Endothelial cell of umbilical vein (primary cell): ENCODE results near the gene HOOK2. TPM values are rescaled to one million over a fixed set of nuclear protein-coding genes. Genes with fewer than 3 reads are reported as not detected.
"Not testable (repeated sequence)": the region's sequence is repeated elsewhere in the genome, so short reads cannot be mapped to it uniquely, and the experiment has no call there.

Source experiments
- BruUV-seq: library from RNA; stranded (reverse); fragments of 400-500 nt; replicated peaks from 2 replicates; lab custom pipeline; 2021; lab: Mats Ljungman, UMichigan
- CTCF ChIA-PET: fragments of 300-600, 350-600 bp; sonication (Branson Sonifier 250); formaldehyde crosslinking; loops from one replicate; lab custom pipeline; 2021; ENCODE audit warnings: antibody characterized with exemption, inconsistent platforms; lab: Charles Lee
- POLR2A ChIA-PET: fragments of 300-600, 350-600 bp; sonication (Branson Sonifier 250); formaldehyde crosslinking; loops from one replicate; lab custom pipeline; 2021; ENCODE audit warnings: antibody characterized with exemption, inconsistent platforms; lab: Charles Lee
- DNase-seq: peaks from one replicate; pipeline ENCODE4 v3.0.0-alpha.2; 2011; ENCODE audit warnings: low read depth, low spot score
- FAIRE-seq: peaks from 2 replicates; lab custom pipeline; 2011; peaks lifted over from hg19 to GRCh38; lab: Jason Lieb, UNC
- H2AFZ ChIP-seq: 2 replicates; pipeline ENCODE4 v1.6.0; 2012; ENCODE audit warnings: low read depth, low read length, control low read depth, inconsistent platforms
- H3K27ac ChIP-seq: 2 replicates; pipeline ENCODE4 v1.5.1; 2011; ENCODE audit warnings: low read depth, mild to moderate bottlenecking, control low read depth, low read length, moderate library complexity; ENCODE audit not compliant: insufficient read depth
- H3K27me3 ChIP-seq, 2 experiments: 2 replicates each; pipeline versions ENCODE4 v1.6.0 to v1.6.1; 2011; ENCODE audit warnings: low read length in 2 of 2, mixed read lengths in 1 of 2; ENCODE audit not compliant: control insufficient read depth in 2 of 2, insufficient read depth in 2 of 2
- H3K36me3 ChIP-seq, 2 experiments: 2 replicates in 1 of 2; 3 replicates in 1 of 2; pipeline ENCODE4 v1.5.1; 2011; ENCODE audit warnings: low read length in 2 of 2, mild to moderate bottlenecking in 1 of 2, moderate library complexity in 1 of 2; ENCODE audit not compliant: control insufficient read depth in 2 of 2, insufficient read depth in 2 of 2; ENCODE audit errors: extremely low read depth in 1 of 2
- H3K4me1 ChIP-seq: 3 replicates; pipeline ENCODE4 v1.5.1; 2011; ENCODE audit warnings: mild to moderate bottlenecking, low read length; ENCODE audit not compliant: control insufficient read depth, insufficient read depth; ENCODE audit errors: extremely low read depth
- H3K4me2 ChIP-seq: 2 replicates; pipeline ENCODE4 v1.6.1; 2011; ENCODE audit warnings: low read length, control low read depth, mixed read lengths; ENCODE audit not compliant: insufficient read depth
- H3K4me3 ChIP-seq, 3 experiments: fragments of 200-600 bp in 1 of 3; sonication (generic), shearing (Covaris generic) in 1 of 3; replicated peaks in 1 of 3; 2 replicates each; pipeline ENCODE4 v1.5.1; 2011 to 2016; ENCODE audit warnings: control low read depth in 3 of 3, low read length in 3 of 3, mild to moderate bottlenecking in 2 of 3, inconsistent platforms in 1 of 3, low read depth in 1 of 3, moderate library complexity in 1 of 3; ENCODE audit not compliant: insufficient read depth in 1 of 3
- H3K79me2 ChIP-seq: 2 replicates; pipeline ENCODE4 v1.6.0; 2012; ENCODE audit warnings: low read length, inconsistent platforms; ENCODE audit not compliant: control insufficient read depth, insufficient read depth
- H3K9ac ChIP-seq: replicated peaks from 2 replicates; pipeline ENCODE3; 2011; ENCODE audit warnings: low read length, control low read depth; ENCODE audit not compliant: insufficient read depth; ENCODE audit errors: extremely low read depth
- H3K9me1 ChIP-seq: replicated peaks from 3 replicates; pipeline ENCODE4 v1.6.0; 2011; ENCODE audit warnings: mild to moderate bottlenecking, low read length; ENCODE audit not compliant: control insufficient read depth, insufficient read depth; ENCODE audit errors: extremely low read depth
- H3K9me3 ChIP-seq: replicated peaks from 2 replicates; pipeline ENCODE4 v1.5.1; 2012; ENCODE audit warnings: low read length, inconsistent platforms; ENCODE audit not compliant: control insufficient read depth, insufficient read depth
- H4K20me1 ChIP-seq: replicated peaks from 2 replicates; pipeline ENCODE3; 2011; ENCODE audit warnings: mild to moderate bottlenecking, low read length; ENCODE audit not compliant: control insufficient read depth, insufficient read depth; ENCODE audit errors: extremely low read depth
- EZH2 ChIP-seq: IDR thresholded peaks from 2 replicates; pipeline ENCODE4 v1.6.1; 2012; ENCODE audit warnings: borderline replicate concordance, low read depth, mild to moderate bottlenecking, moderate library complexity, low read length, inconsistent platforms; ENCODE audit not compliant: severe bottlenecking
- FOS ChIP-seq: IDR thresholded peaks from 2 replicates; pipeline ENCODE4 v1.6.1; 2011; ENCODE audit warnings: mild to moderate bottlenecking, low read length, moderate library complexity, borderline replicate concordance; ENCODE audit not compliant: insufficient read depth
- GATA2 ChIP-seq: IDR thresholded peaks from 2 replicates; pipeline ENCODE4 v1.7.0; 2011; ENCODE audit warnings: low read depth, mild to moderate bottlenecking, moderate library complexity, mixed read lengths, low read length; ENCODE audit not compliant: insufficient read length, insufficient read depth
- JUN ChIP-seq: IDR thresholded peaks from 2 replicates; pipeline ENCODE4 v1.6.1; 2011; ENCODE audit warnings: borderline replicate concordance, low read depth; ENCODE audit not compliant: insufficient read length, insufficient read depth
- MYC ChIP-seq: IDR thresholded peaks from one replicate; pipeline ENCODE4 v1.6.1; 2011; ENCODE audit warnings: mild to moderate bottlenecking, low read depth, low read length
- POLR2A ChIP-seq: IDR thresholded peaks from 2 replicates; pipeline ENCODE4 v1.6.1; 2012; ENCODE audit warnings: low read depth, mild to moderate bottlenecking, control low read depth, low read length
- POLR2AphosphoS5 ChIP-seq: IDR thresholded peaks from 2 replicates; pipeline ENCODE4 v1.6.1; 2012; ENCODE audit warnings: low read depth, mild to moderate bottlenecking, control low read depth, low read length, moderate library complexity; ENCODE audit not compliant: insufficient read depth
- dilution Hi-C: fragments of 300-500 bp; cut with MboI; formaldehyde crosslinking; loops from one replicate; pipeline ENCODE4 v1.15.0; 2019; ENCODE audit warnings: low sequenced_read_pairs; ENCODE audit not compliant: extremely low pct_ligation_motif_present
- intact Hi-C: fragments of 100-400 bp; cut with micrococcal nuclease; formaldehyde crosslinking; loops from one replicate; pipeline ENCODE4 v1.10.0; 2022
- polyA plus RNA-seq, 4 experiments: library from polyadenylated mRNA; depleted of rRNA in 3 of 4; stranded (reverse) in 3 of 4; unstranded in 1 of 4; fragments of >200 nt; gene quantifications; 2 replicates each; pipeline versions ENCODE4 v1.2.1 to v1.2.3, GENCODE V29; 2011 to 2012; ENCODE audit warnings: missing spikeins in 1 of 4
- total RNA-seq: library from RNA; stranded (reverse); gene quantifications from 2 replicates; pipeline ENCODE4 v1.2.3, GENCODE V29; 2021
- TF ChIP-seq, protein P1 (sequence below), 2 donors: IDR thresholded peaks; 1 replicate in 1 of 2; 2 replicates in 1 of 2; pipeline ENCODE4 v1.5.1; 2011; ENCODE audit warnings: low read length in 2 of 2, mild to moderate bottlenecking in 2 of 2, moderate library complexity in 2 of 2, control low read depth in 1 of 2, inconsistent platforms in 1 of 2, low read depth in 1 of 2; ENCODE audit not compliant: insufficient read depth in 1 of 2; ENCODE audit errors: extremely low read depth in 1 of 2
- TF ChIP-seq, protein P2 (sequence below): IDR thresholded peaks from 2 replicates; pipeline ENCODE4 v1.6.1; 2011; ENCODE audit not compliant: insufficient read depth, insufficient read length

The HOOK2 gene
- total and polyA plus RNA-seq, 2 donors (not counting 3 experiments of a cell fraction or from before 2014, with no cell fraction given), result 8.0 to 17.3 TPM

DNA sequence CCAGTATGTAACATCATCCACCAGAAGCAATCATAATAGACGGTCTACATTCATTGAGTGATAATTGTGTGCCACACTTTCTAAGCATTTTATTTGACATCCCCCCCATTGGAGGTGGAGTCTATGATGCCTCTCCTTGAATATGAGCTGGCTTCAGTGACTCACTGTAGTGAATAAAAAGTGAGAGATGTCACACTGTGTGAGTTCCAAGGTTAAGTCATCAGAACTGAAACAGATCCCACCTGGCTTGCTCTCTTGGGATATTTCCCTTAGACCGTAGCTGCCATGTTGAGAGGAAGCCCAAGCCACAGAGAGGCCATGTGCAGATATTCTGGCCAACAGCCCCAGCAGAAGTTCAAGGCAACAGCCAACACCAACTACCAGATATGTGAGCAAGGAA lies 46.4 kb upstream of the HOOK2 start:
- DNase-seq, result no peak
- H3K9me3 ChIP-seq, result no peaks in the 10 kb centered on the region
- H3K9me1 ChIP-seq, result no peaks in the 10 kb centered on the region
- CTCF ChIA-PET, result interaction anchor here (1.1 to 1.2 kb wide), 2 partner anchors 23 to 26 kb away, joined by 3 to 7 read pairs; no protein-coding TSS in a partner anchor
- H3K4me3 ChIP-seq, result no peak overlapping the region
- H3K9ac ChIP-seq, result no peak overlapping the region
- intact Hi-C loops (no loop called here), dilution Hi-C loops (no loop called here)
- no peaks in the 10 kb centered on the region for H3K4me1 ChIP-seq
- TF ChIP-seq FOS, result no peak
- TF ChIP-seq POLR2A, result no peak
- TF ChIP-seq EZH2, result no peak
- no peak for TF ChIP-seq POLR2AphosphoS5
- no peak for TF ChIP-seq MYC
- TF ChIP-seq, protein P1, sequence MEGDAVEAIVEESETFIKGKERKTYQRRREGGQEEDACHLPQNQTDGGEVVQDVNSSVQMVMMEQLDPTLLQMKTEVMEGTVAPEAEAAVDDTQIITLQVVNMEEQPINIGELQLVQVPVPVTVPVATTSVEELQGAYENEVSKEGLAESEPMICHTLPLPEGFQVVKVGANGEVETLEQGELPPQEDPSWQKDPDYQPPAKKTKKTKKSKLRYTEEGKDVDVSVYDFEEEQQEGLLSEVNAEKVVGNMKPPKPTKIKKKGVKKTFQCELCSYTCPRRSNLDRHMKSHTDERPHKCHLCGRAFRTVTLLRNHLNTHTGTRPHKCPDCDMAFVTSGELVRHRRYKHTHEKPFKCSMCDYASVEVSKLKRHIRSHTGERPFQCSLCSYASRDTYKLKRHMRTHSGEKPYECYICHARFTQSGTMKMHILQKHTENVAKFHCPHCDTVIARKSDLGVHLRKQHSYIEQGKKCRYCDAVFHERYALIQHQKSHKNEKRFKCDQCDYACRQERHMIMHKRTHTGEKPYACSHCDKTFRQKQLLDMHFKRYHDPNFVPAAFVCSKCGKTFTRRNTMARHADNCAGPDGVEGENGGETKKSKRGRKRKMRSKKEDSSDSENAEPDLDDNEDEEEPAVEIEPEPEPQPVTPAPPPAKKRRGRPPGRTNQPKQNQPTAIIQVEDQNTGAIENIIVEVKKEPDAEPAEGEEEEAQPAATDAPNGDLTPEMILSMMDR (IDR thresholded peaks at IDR 0.05; ENCODE audit: extremely low read depth in 1 of 2, insufficient read depth in 1 of 2, low read depth in 1 of 2, low read length in 2 of 2), result no peak
- TF ChIP-seq, protein P2, sequence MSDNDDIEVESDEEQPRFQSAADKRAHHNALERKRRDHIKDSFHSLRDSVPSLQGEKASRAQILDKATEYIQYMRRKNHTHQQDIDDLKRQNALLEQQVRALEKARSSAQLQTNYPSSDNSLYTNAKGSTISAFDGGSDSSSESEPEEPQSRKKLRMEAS, result no peak
- TF ChIP-seq JUN, result no peak
- TF ChIP-seq GATA2, result no peak
- no peaks in the 10 kb centered on the region for H4K20me1 ChIP-seq
- no peaks in the 10 kb centered on the region for H3K27me3 ChIP-seq
- no peaks in the 10 kb centered on the region for H3K79me2 ChIP-seq
- H3K4me2 ChIP-seq, result no peak overlapping the region
- POLR2A ChIA-PET, result no interaction called here
- no TSS peak for BruUV-seq
- FAIRE-seq, result no peak
- H3K36me3 ChIP-seq, result no peaks in the 10 kb centered on the region
- no peak overlapping the region for H2AFZ ChIP-seq
- H3K27ac ChIP-seq, result no peak overlapping the region

DNA sequence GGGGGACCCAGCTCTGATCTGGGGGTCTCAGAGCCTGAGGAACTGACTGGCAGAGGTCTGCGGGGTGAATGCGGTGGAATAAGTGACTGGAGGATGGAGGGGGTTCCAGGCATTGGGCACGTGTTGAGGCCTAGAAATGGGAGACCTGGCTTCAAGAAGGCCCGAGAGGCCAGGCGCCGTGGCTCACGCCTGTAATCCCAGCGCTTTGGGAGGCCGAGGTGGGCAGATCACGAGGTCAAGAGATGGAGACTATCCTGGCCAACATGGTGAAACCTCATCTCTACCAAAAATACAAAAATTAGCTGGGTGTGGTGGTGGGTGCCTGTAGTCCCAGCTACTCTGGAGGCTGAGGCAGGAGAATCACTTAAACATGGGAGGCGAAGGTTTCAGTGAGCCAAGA lies 42.5 kb upstream of the HOOK2 start:
- H3K4me1 ChIP-seq, POLR2A ChIA-PET, H3K9ac ChIP-seq, H3K4me2 ChIP-seq, H3K27ac ChIP-seq, H3K27me3 ChIP-seq, dilution Hi-C loops, H3K9me1 ChIP-seq, DNase-seq, BruUV-seq, H4K20me1 ChIP-seq, H3K9me3 ChIP-seq, H3K79me2 ChIP-seq, H2AFZ ChIP-seq, intact Hi-C loops, H3K4me3 ChIP-seq, H3K36me3 ChIP-seq, FAIRE-seq: not testable (repeated sequence)
- CTCF ChIA-PET, result interaction anchor here (1.0 to 7.0 kb wide), 2 partner anchors 30 to 52 kb away, joined by 3 to 30 read pairs; no protein-coding TSS in a partner anchor

DNA sequence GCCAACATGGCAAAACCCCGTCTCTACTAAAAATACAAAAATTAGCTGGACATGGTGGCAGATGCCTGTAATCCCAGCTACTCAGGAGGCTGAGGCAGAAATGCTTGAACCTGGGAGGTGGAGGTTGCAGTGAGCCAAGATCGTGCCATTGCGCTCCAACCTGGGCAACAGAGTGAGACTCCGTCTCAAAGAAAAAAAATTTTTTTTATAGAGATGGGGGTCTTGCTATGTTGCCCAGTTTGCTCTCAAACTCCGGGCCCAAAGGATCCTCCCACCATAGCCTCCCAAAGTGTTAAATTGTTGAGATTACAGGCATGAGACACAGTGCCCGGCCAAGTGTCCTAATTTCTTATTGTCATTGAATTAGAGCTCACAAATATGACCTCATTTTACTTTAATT lies 41.8 kb upstream of the HOOK2 start:
- DNase-seq, FAIRE-seq, H3K9ac ChIP-seq, H3K9me1 ChIP-seq, dilution Hi-C loops, H3K27me3 ChIP-seq, H3K36me3 ChIP-seq, BruUV-seq, H3K27ac ChIP-seq, H3K4me2 ChIP-seq, POLR2A ChIA-PET, H3K79me2 ChIP-seq, H3K4me1 ChIP-seq, H2AFZ ChIP-seq, H3K9me3 ChIP-seq, H3K4me3 ChIP-seq, intact Hi-C loops, H4K20me1 ChIP-seq: not testable (repeated sequence)
- CTCF ChIA-PET, result interaction anchor here (1.0 to 7.0 kb wide), 2 partner anchors 30 to 51 kb away, joined by 3 to 30 read pairs; no protein-coding TSS in a partner anchor
